Calu3 (cell line): ENCODE measurements around the gene CDCP2. TPM values are rescaled to one million over a fixed set of nuclear protein-coding genes. Genes with fewer than 3 reads are reported as not detected.

Source experiments
- BruUV-seq: library from RNA; stranded (reverse); fragments of 400-500 nt; replicated peaks from 2 replicates; lab custom pipeline; 2021; lab: Mats Ljungman, UMichigan
- CTCF ChIA-PET: fragments of 300-600 bp; sonication (Branson Sonifier 250); formaldehyde crosslinking; loops from one replicate; lab custom pipeline; 2022; ENCODE audit warnings: antibody characterized with exemption; lab: Charles Lee
- DNase-seq: peaks from one replicate; pipeline ENCODE4 v3.0.0; 2022
- H3K27ac Mint-ChIP-seq: one replicate; pipeline ENCODE4 v1.8.0; 2022; ENCODE audit warnings: mixed read lengths; ENCODE audit not compliant: unreplicated experiment
- H3K27me3 Mint-ChIP-seq: one replicate; pipeline ENCODE4 v1.8.0; 2022; ENCODE audit warnings: mixed read lengths; ENCODE audit not compliant: unreplicated experiment
- H3K36me3 Mint-ChIP-seq: one replicate; pipeline ENCODE4 v1.8.0; 2022; ENCODE audit warnings: mild to moderate bottlenecking, moderate library complexity, mixed read lengths; ENCODE audit not compliant: insufficient read depth, unreplicated experiment
- H3K4me1 Mint-ChIP-seq: one replicate; pipeline ENCODE4 v1.8.0; 2022; ENCODE audit warnings: mild to moderate bottlenecking, low read depth, mixed read lengths; ENCODE audit not compliant: unreplicated experiment
- H3K4me3 Mint-ChIP-seq: one replicate; pipeline ENCODE4 v1.8.0; 2022; ENCODE audit warnings: mild to moderate bottlenecking, low read depth, moderate library complexity, mixed read lengths; ENCODE audit not compliant: unreplicated experiment
- H3K9me3 Mint-ChIP-seq: one replicate; pipeline ENCODE4 v1.8.0; 2022; ENCODE audit warnings: low read depth, mixed read lengths; ENCODE audit not compliant: unreplicated experiment
- CTCF ChIP-seq: fragments of 200-600 bp; IDR thresholded peaks from one replicate; pipeline ENCODE4 v1.8.0; 2022; ENCODE audit warnings: antibody characterized with exemption; ENCODE audit not compliant: unreplicated experiment
- intact Hi-C: fragments of 100-400 bp; cut with micrococcal nuclease; formaldehyde crosslinking; loops from one replicate; pipeline ENCODE4 v1.10.0; 2022; ENCODE audit not compliant: unreplicated experiment
- total RNA-seq: library from RNA; stranded (reverse); gene quantifications from 2 replicates; pipeline ENCODE4 v1.2.3, GENCODE V29; 2022

The CDCP2 gene
- total RNA-seq, 1 experiment from 2014 or later = not detected

GRCh38 chr1:54163573-54163972 is 10.8 kb upstream of the CDCP2 start:
- intact Hi-C loops = no loop called here
- BruUV-seq = no TSS peak
- CTCF ChIA-PET = interaction anchor here (1.2 kb wide), 1 partner anchor 36 kb away, joined by 3 read pairs; the partner anchor contains the start of genes CYB5RL and MRPL37
- Mint-ChIP-seq H3K36me3 (no peaks in the 10 kb centered on the region), H3K9me3 (no peaks in the 10 kb centered on the region), H3K4me1 (no peaks in the 10 kb centered on the region), H3K4me3 (no peak overlapping the region), H3K27ac (no peak overlapping the region), H3K27me3 (peaks cover 21% of the 10 kb centered on the region)
- no peak for TF ChIP-seq CTCF
- DNase-seq = no peak

GRCh38 chr1:54163051-54163450 is 10.3 kb upstream of the CDCP2 start:
- H3K9me3 Mint-ChIP-seq = no peaks in the 10 kb centered on the region
- no peak overlapping the region for H3K27ac Mint-ChIP-seq
- no peak for DNase-seq
- intact Hi-C loops = no loop called here
- BruUV-seq = no TSS peak
- no peak overlapping the region for H3K4me3 Mint-ChIP-seq
- no peaks in the 10 kb centered on the region for H3K4me1 Mint-ChIP-seq
- H3K27me3 Mint-ChIP-seq = peaks cover 21% of the 10 kb centered on the region
- CTCF ChIA-PET = interaction anchor here (0.5 to 1.2 kb wide), 2 partner anchors 35 to 37 kb away, joined by 3 read pairs; partner anchors contain the start of genes CYB5RL and MRPL37
- TF ChIP-seq CTCF = no peak
- no peaks in the 10 kb centered on the region for H3K36me3 Mint-ChIP-seq

- TF ChIP-seq CTCF = no peak
- no TSS peak for BruUV-seq
- CTCF ChIA-PET = no interaction called here
Observed at GRCh38 chr1:54161495-54162168, 8.8 kb upstream of the CDCP2 start.

GRCh38 chr1:54160351-54160750 is 7.6 kb upstream of the CDCP2 start:
- no peaks in the 10 kb centered on the region for H3K9me3 Mint-ChIP-seq
- CTCF ChIA-PET = no interaction called here
- no peak for DNase-seq
- peaks cover 4% of the 10 kb centered on the region for H3K36me3 Mint-ChIP-seq
- no peaks in the 10 kb centered on the region for H3K4me1 Mint-ChIP-seq
- no TSS peak for BruUV-seq
- H3K27ac Mint-ChIP-seq = no peak overlapping the region
- intact Hi-C loops = no loop called here
- no peak overlapping the region for H3K4me3 Mint-ChIP-seq
- no peak for TF ChIP-seq CTCF
- H3K27me3 Mint-ChIP-seq = peaks cover 21% of the 10 kb centered on the region

More at GRCh38 chr1:54161495-54162168, 8.8 kb upstream of the CDCP2 start:
- Mint-ChIP-seq H3K9me3 (no peaks in the 10 kb centered on the region), H3K4me1 (no peaks in the 10 kb centered on the region), H3K36me3 (peaks cover 4% of the 10 kb centered on the region), H3K27ac (no peak overlapping the region), H3K27me3 (peaks cover 21% of the 10 kb centered on the region), H3K4me3 (no peak overlapping the region)
- intact Hi-C loops = no loop called here
- no peak for DNase-seq
